ENCODE data around the gene MYH1. TPM values are rescaled to one million over a fixed set of nuclear protein-coding genes. Genes with fewer than 3 reads are reported as not detected.

MYH1 gene
- total RNA-seq, 3 donors from 2014 or later (not counting 1 experiment from before 2014, with no cell fraction given): not detected

- TF ChIP-seq CTCF (IDR thresholded peaks at IDR 0.05): no peak
- intact Hi-C loops (cut with micrococcal nuclease): no loop called here
- no peak for DNase-seq
- Mint-ChIP-seq H3K36me3 (no peaks in the 10 kb centered on the region), H3K4me3 (no peak overlapping the region), H3K27me3 (ENCODE audit: low read depth in 2 of 2) (peaks cover 26 to 47% of the 10 kb centered on the region in 2 donors), H3K9me3 (no peaks in the 10 kb centered on the region), H3K27ac (no peak overlapping the region), H3K4me1 (no peaks in the 10 kb centered on the region)
- Histone ChIP-seq H3K4me1 (ENCODE audit: control insufficient read depth, insufficient read depth, low read length) (no peaks in the 10 kb centered on the region), H3K36me3 (ENCODE audit: control insufficient read depth, insufficient read depth, low read length) (no peaks in the 10 kb centered on the region), H3K27ac (ENCODE audit: low read length) (no peak overlapping the region), H3K4me3 (ENCODE audit: low read length) (no peak overlapping the region), H3K27me3 (ENCODE audit: control insufficient read depth, insufficient read depth, low read length) (peaks cover 2% of the 10 kb centered on the region), H3K9me3 (ENCODE audit: control insufficient read depth, insufficient read depth, low read length) (no peaks in the 10 kb centered on the region)
- ATAC-seq: no peak
- 72% methylated on average over 5 of the region's 7 CpGs for WGBS (ENCODE audit: insufficient coverage)
Measured at GRCh38 chr17:10447026-10447931, 71.1 kb downstream of the MYH1 start.

Other genes with a start within 250 kb of the MYH1 start
- not detected for gene MYH13, start 145.5 kb downstream of the MYH1 start, total RNA-seq
- gene MYH8, start 96.6 kb downstream of the MYH1 start, total RNA-seq: not detected
- not detected for gene MYH4, start 49.0 kb downstream of the MYH1 start, total RNA-seq
- not detected for gene MYH2, start 31.1 kb upstream of the MYH1 start, total RNA-seq
- 1 to 10 TPM; 4.3 to 6.6 (median 6.2) TPM for gene MYH3, start 138.8 kb upstream of the MYH1 start, total RNA-seq
- gene SCO1, start 179.0 kb upstream of the MYH1 start, total RNA-seq: 10 to 100 TPM; 13.4 to 22.9 (median 18.8) TPM
- gene ADPRM, start 179.1 kb upstream of the MYH1 start, total RNA-seq: 10 to 100 TPM in 1 of 3 donors, 1 to 10 TPM in 2; 9.5 to 10.7 (median 9.5) TPM
- gene TMEM220, start 211.5 kb upstream of the MYH1 start, total RNA-seq: 1 to 10 TPM in 2 of 3 donors, under 1 TPM in 1; 0.97 to 2.2 (median 1.4) TPM

Data from natural killer cell (primary cell).